ENCODE results near the gene ZSCAN25.
"Not testable (repeated sequence)": the region's sequence is repeated elsewhere in the genome, so short reads cannot be mapped to it uniquely, and the experiment has no call there.

Gene ZSCAN25

GRCh38 chr7:99625961-99626360, 9.2 kb downstream of the ZSCAN25 start:
- H4K20me1 ChIP-seq, result peaks cover 77% of the 10 kb centered on the region
- no peak overlapping the region for H3K9ac ChIP-seq
- no peaks in the 10 kb centered on the region for H3K4me1 ChIP-seq
- no peak overlapping the region for H3K4me2 ChIP-seq
- no peaks in the 10 kb centered on the region for H3K9me3 ChIP-seq
- H3K27ac ChIP-seq, result no peak overlapping the region
- no peak overlapping the region for H3K4me3 ChIP-seq
- peaks cover 100% of the 10 kb centered on the region for H3K36me3 ChIP-seq
- TF ChIP-seq Cebpa-rat (IDR thresholded peaks at IDR 0.05), result no peak
- no peaks in the 10 kb centered on the region for H3K27me3 ChIP-seq

GRCh38 chr7:99626661-99627060, 9.9 kb downstream of the ZSCAN25 start:
- Histone ChIP-seq H3K9ac (no peak overlapping the region), H3K36me3 (peaks cover 100% of the 10 kb centered on the region), H3K4me1 (no peaks in the 10 kb centered on the region), H3K4me3 (no peak overlapping the region), H3K9me3 (no peaks in the 10 kb centered on the region), H3K27ac (no peak overlapping the region), H4K20me1 (peaks cover 75% of the 10 kb centered on the region), H3K27me3 (no peaks in the 10 kb centered on the region), H3K4me2 (no peak overlapping the region)
- TF ChIP-seq Cebpa-rat (IDR thresholded peaks at IDR 0.05), result no peak

GRCh38 chr7:99627513-99627912, 10.8 kb downstream of the ZSCAN25 start:
- no peak for TF ChIP-seq Cebpa-rat (IDR thresholded peaks at IDR 0.05)
- Histone ChIP-seq H3K4me2 (no peak overlapping the region), H3K36me3 (peaks cover 99% of the 10 kb centered on the region), H3K9me3 (no peaks in the 10 kb centered on the region), H4K20me1 (peaks cover 80% of the 10 kb centered on the region), H3K4me3 (no peak overlapping the region), H3K27ac (no peak overlapping the region), H3K9ac (no peak overlapping the region), H3K4me1 (no peaks in the 10 kb centered on the region), H3K27me3 (no peaks in the 10 kb centered on the region)

- no peak overlapping the region for H3K27ac ChIP-seq
- H3K4me2 ChIP-seq, result no peak overlapping the region
- no peak overlapping the region for H3K4me3 ChIP-seq
- H3K4me1 ChIP-seq, result no peaks in the 10 kb centered on the region
- no peaks in the 10 kb centered on the region for H3K27me3 ChIP-seq
- peaks cover 80% of the 10 kb centered on the region for H4K20me1 ChIP-seq
- no peaks in the 10 kb centered on the region for H3K9me3 ChIP-seq
- H3K36me3 ChIP-seq, result peaks cover 97% of the 10 kb centered on the region
- H3K9ac ChIP-seq, result no peak overlapping the region
- no peak for TF ChIP-seq Cebpa-rat (IDR thresholded peaks at IDR 0.05)
Measured at GRCh38 chr7:99628471-99629465, 12.0 kb downstream of the ZSCAN25 start.

- Histone ChIP-seq H4K20me1 (peaks cover 73% of the 10 kb centered on the region), H3K4me3 (no peak overlapping the region), H3K4me2 (no peak overlapping the region), H3K4me1 (no peaks in the 10 kb centered on the region), H3K27me3 (no peaks in the 10 kb centered on the region), H3K9me3 (no peaks in the 10 kb centered on the region), H3K27ac (no peak overlapping the region), H3K9ac (no peak overlapping the region), H3K36me3 (peaks cover 97% of the 10 kb centered on the region)
- TF ChIP-seq Cebpa-rat (IDR thresholded peaks at IDR 0.05), result no peak
Measured at GRCh38 chr7:99629643-99630042, 12.9 kb downstream of the ZSCAN25 start.

DNA sequence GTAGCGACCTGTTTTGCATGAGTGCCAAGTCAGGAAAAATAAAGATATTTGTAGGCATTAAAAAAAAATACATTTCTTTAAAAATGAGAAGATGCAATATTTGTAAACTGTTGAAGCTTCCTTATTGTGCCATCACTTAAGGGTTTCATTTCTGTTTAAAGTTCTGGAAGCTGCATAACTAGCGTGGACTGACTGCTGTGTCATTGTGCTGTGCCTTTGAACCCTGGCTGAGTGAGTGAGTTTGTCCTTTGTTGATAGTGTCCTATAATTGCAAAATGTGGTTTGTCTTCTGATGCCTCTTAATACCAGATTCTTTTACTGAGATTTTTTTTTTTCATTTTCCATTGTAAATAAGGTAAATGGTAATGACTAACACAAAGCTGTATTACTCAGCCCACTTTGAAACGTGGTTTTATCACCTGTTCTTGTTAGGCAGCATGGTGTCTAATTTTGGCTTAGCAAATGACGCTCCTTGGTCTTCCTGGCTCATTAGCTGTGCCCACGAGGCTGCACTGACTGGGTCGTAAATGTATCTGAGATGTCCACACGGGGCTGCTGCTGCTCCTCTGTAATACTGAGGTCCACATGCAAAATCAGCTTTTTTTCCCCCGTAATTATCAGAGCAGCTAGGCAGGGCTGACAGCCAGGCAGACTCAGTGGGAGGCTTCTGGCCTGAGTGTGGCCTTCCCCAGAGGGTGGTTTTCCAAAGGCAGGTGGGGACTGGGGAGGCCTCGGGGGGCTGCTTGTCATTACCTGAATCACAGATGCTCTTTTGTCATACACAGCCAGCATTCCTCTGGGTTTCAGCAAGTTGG, 14.8 kb downstream of the ZSCAN25 start:
- Histone ChIP-seq H3K27ac (no peak overlapping the region), H3K9me3 (no peaks in the 10 kb centered on the region), H3K27me3 (no peaks in the 10 kb centered on the region), H3K4me2 (no peak overlapping the region), H3K36me3 (peaks cover 80% of the 10 kb centered on the region), H3K4me1 (no peaks in the 10 kb centered on the region), H3K4me3 (no peak overlapping the region), H3K9ac (0 out of 2 replicates have a peak overlapping the region, but pooled peaks have one; percentile 1), H4K20me1 (peaks cover 56% of the 10 kb centered on the region)
- no peak for TF ChIP-seq Cebpa-rat (IDR thresholded peaks at IDR 0.05)

GRCh38 chr7:99637414-99637813, 20.7 kb downstream of the ZSCAN25 start:
- not testable (repeated sequence) for H4K20me1 ChIP-seq, H3K9ac ChIP-seq, H3K4me3 ChIP-seq, H3K27ac ChIP-seq, H3K27me3 ChIP-seq, H3K4me2 ChIP-seq, H3K9me3 ChIP-seq, H3K4me1 ChIP-seq
- peaks cover 35% of the 10 kb centered on the region for H3K36me3 ChIP-seq

DNA sequence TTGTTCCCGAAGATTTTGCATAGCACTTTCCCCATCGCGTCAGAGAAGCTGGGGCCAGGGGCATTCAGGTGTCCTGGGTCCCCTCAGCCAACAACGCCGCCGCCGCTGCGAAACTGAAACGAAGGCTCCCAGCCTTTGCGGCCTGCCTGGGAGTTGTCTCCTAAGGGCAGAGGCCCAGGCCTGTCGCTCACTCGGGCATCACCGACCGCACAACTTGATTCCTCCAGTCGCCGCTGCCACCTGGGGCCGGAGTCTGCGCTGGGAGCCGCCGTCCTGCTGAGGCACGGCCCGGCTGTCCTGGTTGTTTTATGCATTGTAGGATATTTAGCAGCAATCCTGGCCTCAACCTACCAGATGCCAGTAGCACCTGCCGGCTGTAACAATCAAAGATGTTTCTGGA, 22.0 kb downstream of the ZSCAN25 start:
- Histone ChIP-seq H3K4me2 (no peak overlapping the region), H3K4me1 (no peaks in the 10 kb centered on the region), H3K4me3 (no peak overlapping the region), H3K27me3 (no peaks in the 10 kb centered on the region), H3K9me3 (no peaks in the 10 kb centered on the region), H3K27ac (no peak overlapping the region), H4K20me1 (peaks cover 2% of the 10 kb centered on the region; the same call in 1 of the 2 replicates), H3K36me3 (peaks cover 24% of the 10 kb centered on the region), H3K9ac (no peak overlapping the region)
- no peak for TF ChIP-seq Cebpa-rat (IDR thresholded peaks at IDR 0.05)

- Histone ChIP-seq H3K4me3 (no peak overlapping the region), H3K9ac (no peak overlapping the region), H3K36me3 (peaks cover 21% of the 10 kb centered on the region), H4K20me1 (no peaks in the 10 kb centered on the region), H3K9me3 (no peaks in the 10 kb centered on the region), H3K4me2 (no peak overlapping the region), H3K27ac (no peak overlapping the region), H3K4me1 (no peaks in the 10 kb centered on the region), H3K27me3 (no peaks in the 10 kb centered on the region)
- TF ChIP-seq Cebpa-rat (IDR thresholded peaks at IDR 0.05), result no peak
Measured at GRCh38 chr7:99639267-99639666, 22.5 kb downstream of the ZSCAN25 start.

DNA sequence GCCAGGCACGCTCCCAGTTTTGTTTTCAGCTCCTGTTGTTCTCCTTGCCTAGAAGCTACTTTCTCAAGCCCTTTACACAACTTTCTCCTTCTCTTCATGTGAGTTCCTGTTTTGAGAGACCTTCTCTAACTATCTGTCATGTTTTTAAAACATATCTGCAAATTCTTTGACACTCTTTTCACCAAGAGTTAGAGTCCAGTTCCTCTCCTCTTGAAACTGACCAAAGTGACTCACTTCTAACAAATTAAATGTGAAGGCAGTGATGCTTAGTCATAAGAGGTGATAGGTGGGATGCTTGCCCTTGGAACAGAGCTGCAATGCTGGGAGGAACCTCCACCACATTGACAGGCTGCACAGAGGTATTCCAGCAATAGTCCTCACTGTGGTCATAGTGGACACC, 25.3 kb downstream of the ZSCAN25 start:
- H3K4me1 ChIP-seq, result no peaks in the 10 kb centered on the region
- H3K4me2 ChIP-seq, result no peak overlapping the region
- H3K27me3 ChIP-seq, result no peaks in the 10 kb centered on the region
- H3K27ac ChIP-seq, result no peak overlapping the region
- no peak overlapping the region for H3K9ac ChIP-seq
- no peak overlapping the region for H3K4me3 ChIP-seq
- H4K20me1 ChIP-seq, result no peaks in the 10 kb centered on the region
- 0 out of 2 replicates have a peak, but pooled peaks cover 13% of the 10 kb centered on the region for H3K9me3 ChIP-seq
- no peak for TF ChIP-seq Cebpa-rat (IDR thresholded peaks at IDR 0.05)
- H3K36me3 ChIP-seq, result peaks cover 27% of the 10 kb centered on the region

All from BLaER1 (cell line).